Measurements from ENCODE around the gene SLC47A2. TPM values are rescaled to one million over a fixed set of nuclear protein-coding genes. Genes with fewer than 3 reads are reported as not detected.
A peak's percentile ranks its signal among the peaks of the same experiment; 100 is the strongest.

The SLC47A2 gene
- total and polyA plus RNA-seq, 9 of the 15 experiments (the other 6 are each of a cell fraction or from before 2014, with no cell fraction given): not detected

DNA sequence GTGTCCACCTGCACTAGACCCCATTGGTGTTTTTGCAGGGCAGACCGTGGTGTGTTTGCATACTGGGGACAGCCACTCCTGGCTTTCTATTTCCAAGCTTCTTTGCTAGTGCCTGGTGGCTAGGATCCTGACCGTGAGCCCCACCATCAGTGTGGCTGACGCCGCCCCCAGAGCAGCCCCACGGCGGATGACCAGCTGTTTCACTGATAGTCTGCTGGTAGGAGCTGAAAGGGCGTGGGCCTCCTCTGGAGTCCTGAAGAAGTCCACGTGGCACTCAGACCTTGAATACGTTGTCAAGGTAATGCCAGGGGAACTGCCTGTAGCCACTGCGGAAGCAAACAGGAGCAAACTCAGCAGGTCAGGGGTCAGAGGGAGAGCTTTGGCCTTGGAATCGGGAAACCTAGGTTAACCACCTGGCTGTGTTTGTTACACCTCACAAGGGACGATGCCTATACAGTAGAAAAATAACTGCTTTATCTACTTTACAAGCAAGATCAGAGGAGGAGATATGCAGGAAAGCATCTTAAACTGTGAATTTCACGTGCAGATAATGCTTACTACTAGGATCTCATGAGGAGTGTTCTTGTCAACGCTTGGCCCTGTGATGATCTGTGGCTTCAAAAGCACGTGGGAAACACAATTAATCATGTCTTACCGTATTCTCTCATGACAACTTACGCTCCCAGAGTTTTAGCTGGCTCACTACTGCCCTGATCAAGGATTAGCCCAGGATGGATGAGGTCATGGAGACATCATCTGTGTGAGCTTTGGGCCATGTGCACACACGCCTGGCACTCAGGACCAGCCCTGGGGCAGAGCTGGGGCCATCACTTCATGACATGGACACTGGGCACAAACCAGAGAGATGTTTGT lies 37.6 kb downstream of the SLC47A2 start:
- no peak overlapping the region for H3K4me2 ChIP-seq (ENCODE audit: insufficient read depth, low read length)
- ChIA-PET POLR2A (no interaction called here), CTCF (ENCODE audit: low intra/inter-chr PET ratio) (no interaction called here)
- no peak overlapping the region for H3K9ac ChIP-seq (ENCODE audit: insufficient read depth in 1 of 2, low read depth in 2 of 2, low read length in 2 of 2)
- no peak for DNase-seq (ENCODE audit: extremely low read depth in 1 of 4, low spot score in 3 of 4)
- no peak for ATAC-seq
- H2AFZ ChIP-seq (ENCODE audit: low read depth, low read length): no peak overlapping the region
- H3K36me3 ChIP-seq (ENCODE audit: control insufficient read depth, insufficient read depth, low read length): no peaks in the 10 kb centered on the region
- in situ Hi-C loops (cut with MboI) (no loop called here), intact Hi-C loops (cut with micrococcal nuclease) (loop anchor here (10.0 kb wide), 1 partner anchor 164 kb away; no protein-coding TSS in a partner anchor)
- WGBS (ENCODE audit: insufficient coverage, low coverage, missing lambda C conversion rate): under 1% methylated on average over 17 of the region's 18 CpGs
- no peaks in the 10 kb centered on the region; a peak in 1 of 5 replicates for H3K4me1 ChIP-seq (replicated peaks in 1 of 2; ENCODE audit: control insufficient read depth in 2 of 2, insufficient read depth in 2 of 2, low read length in 2 of 2)
- H3K79me2 ChIP-seq (ENCODE audit: control insufficient read depth, insufficient read depth, low read length): no peaks in the 10 kb centered on the region
- no peak overlapping the region for H3K4me3 ChIP-seq
- H3K9me3 ChIP-seq (replicated peaks; ENCODE audit: control insufficient read depth, insufficient read depth, low read depth, low read length): no peaks in the 10 kb centered on the region
- no peak overlapping the region for H3K27ac ChIP-seq (ENCODE audit: extremely low read depth, low read depth, low read length)
- peaks cover 0 to 19% of the 10 kb centered on the region in 2 experiments; a peak in 2 of 5 replicates for H3K27me3 ChIP-seq (ENCODE audit: control insufficient read depth in 2 of 2, insufficient read depth in 2 of 2, low read length in 2 of 2)
- H3K9me1 ChIP-seq (ENCODE audit: control insufficient read depth, insufficient read depth, low read length): no peaks in the 10 kb centered on the region
- no TSS peak for BruUV-seq (replicated peaks)
- H4K20me1 ChIP-seq (replicated peaks; ENCODE audit: control insufficient read depth, insufficient read depth, low read length): no peaks in the 10 kb centered on the region
- FAIRE-seq: no peak
- TF ChIP-seq ZNF408 (CRISPR knock-in tag; IDR thresholded peaks at IDR 0.05; ENCODE audit: low read depth) (no peak), SNRNP70 (optimal IDR thresholded peaks at IDR 0.05; ENCODE audit: low read depth, low read length) (no peak), ZSCAN29 (IDR thresholded peaks at IDR 0.05) (no peak), IFI16 (CRISPR knock-in tag; IDR thresholded peaks at IDR 0.05) (no peak)
- TF ChIP-seq, protein P1, sequence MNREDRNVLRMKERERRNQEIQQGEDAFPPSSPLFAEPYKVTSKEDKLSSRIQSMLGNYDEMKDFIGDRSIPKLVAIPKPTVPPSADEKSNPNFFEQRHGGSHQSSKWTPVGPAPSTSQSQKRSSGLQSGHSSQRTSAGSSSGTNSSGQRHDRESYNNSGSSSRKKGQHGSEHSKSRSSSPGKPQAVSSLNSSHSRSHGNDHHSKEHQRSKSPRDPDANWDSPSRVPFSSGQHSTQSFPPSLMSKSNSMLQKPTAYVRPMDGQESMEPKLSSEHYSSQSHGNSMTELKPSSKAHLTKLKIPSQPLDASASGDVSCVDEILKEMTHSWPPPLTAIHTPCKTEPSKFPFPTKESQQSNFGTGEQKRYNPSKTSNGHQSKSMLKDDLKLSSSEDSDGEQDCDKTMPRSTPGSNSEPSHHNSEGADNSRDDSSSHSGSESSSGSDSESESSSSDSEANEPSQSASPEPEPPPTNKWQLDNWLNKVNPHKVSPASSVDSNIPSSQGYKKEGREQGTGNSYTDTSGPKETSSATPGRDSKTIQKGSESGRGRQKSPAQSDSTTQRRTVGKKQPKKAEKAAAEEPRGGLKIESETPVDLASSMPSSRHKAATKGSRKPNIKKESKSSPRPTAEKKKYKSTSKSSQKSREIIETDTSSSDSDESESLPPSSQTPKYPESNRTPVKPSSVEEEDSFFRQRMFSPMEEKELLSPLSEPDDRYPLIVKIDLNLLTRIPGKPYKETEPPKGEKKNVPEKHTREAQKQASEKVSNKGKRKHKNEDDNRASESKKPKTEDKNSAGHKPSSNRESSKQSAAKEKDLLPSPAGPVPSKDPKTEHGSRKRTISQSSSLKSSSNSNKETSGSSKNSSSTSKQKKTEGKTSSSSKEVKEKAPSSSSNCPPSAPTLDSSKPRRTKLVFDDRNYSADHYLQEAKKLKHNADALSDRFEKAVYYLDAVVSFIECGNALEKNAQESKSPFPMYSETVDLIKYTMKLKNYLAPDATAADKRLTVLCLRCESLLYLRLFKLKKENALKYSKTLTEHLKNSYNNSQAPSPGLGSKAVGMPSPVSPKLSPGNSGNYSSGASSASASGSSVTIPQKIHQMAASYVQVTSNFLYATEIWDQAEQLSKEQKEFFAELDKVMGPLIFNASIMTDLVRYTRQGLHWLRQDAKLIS (CRISPR knock-in tag; IDR thresholded peaks at IDR 0.05): no peak
- TF ChIP-seq, protein P2, sequence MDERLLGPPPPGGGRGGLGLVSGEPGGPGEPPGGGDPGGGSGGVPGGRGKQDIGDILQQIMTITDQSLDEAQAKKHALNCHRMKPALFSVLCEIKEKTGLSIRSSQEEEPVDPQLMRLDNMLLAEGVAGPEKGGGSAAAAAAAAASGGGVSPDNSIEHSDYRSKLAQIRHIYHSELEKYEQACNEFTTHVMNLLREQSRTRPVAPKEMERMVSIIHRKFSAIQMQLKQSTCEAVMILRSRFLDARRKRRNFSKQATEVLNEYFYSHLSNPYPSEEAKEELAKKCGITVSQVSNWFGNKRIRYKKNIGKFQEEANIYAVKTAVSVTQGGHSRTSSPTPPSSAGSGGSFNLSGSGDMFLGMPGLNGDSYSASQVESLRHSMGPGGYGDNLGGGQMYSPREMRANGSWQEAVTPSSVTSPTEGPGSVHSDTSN (CRISPR knock-in tag; IDR thresholded peaks at IDR 0.05; ENCODE audit: low read depth): no peak
- TF ChIP-seq, protein P2 (tag; conservative IDR thresholded peaks at IDR 0.05; ENCODE audit: low read depth): peak; percentile 64
- TF ChIP-seq, protein P3, sequence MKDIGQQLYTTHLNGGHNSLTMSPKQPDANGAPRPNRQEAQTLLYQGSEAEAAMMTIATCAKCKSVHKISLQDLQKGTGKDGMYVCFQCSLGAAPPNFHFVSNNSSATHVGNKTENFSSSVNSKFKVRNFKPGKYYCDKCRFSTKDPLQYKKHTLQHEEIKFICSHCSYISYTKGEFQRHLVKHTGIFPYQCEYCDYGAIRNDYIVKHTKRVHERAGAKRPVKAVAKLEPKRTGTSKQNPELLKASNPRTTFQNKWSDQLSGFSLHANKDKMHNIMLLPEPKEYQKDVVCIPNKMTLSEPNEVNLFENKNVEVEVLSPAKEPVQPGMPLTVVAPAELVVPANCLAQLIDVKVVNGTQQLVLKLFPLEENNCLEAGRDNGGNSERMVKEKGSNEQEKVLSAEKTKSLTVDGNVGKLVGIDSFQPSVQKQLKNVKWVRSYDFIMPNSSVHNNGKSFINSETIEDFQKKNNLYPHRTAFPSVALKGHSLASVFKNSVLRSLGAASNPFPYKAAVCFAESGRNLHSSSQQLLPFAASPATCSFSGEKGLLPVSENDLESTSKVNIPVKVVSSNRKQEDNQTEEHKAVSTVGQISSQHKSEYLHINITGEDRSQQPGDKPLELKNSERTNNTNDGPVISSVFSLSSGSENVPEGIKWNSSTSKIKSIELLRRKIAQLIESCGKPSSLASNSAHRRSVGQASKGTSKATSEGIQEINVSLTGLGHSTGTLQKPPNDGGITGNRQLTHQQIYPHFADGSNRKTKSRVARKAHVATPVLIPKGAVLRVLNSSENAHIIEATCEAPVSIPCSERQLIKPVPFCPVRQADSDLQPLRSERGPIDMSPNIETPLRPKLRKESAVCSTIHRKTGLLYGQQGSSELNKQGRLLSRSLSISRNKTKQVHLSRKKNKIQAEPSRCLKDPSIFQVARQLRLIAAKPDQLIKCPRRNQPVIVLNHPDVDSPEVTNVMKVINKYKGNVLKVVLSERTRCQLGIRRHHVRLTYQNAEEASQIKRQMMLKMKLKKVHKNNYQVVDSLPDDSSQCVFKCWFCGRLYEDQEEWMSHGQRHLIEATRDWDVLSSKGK (CRISPR knock-in tag; IDR thresholded peaks at IDR 0.05): no peak
- TF ChIP-seq, protein P4, sequence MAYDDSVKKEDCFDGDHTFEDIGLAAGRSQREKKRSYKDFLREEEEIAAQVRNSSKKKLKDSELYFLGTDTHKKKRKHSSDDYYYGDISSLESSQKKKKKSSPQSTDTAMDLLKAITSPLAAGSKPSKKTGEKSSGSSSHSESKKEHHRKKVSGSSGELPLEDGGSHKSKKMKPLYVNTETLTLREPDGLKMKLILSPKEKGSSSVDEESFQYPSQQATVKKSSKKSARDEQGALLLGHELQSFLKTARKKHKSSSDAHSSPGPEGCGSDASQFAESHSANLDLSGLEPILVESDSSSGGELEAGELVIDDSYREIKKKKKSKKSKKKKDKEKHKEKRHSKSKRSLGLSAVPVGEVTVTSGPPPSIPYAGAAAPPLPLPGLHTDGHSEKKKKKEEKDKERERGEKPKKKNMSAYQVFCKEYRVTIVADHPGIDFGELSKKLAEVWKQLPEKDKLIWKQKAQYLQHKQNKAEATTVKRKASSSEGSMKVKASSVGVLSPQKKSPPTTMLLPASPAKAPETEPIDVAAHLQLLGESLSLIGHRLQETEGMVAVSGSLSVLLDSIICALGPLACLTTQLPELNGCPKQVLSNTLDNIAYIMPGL (CRISPR knock-in tag; IDR thresholded peaks at IDR 0.05): no peak
